ENCODE results near the gene PISD.
"Not testable (repeated sequence)": the region's sequence is repeated elsewhere in the genome, so short reads cannot be mapped to it uniquely, and the experiment has no call there.

The PISD gene

GRCh38 chr22:31661851-31662667, at the start of gene PISD:
Gene PISD (minus strand): TSS chr22:31662215. CDS start chr22:31662208, 7 bp downstream.
- peak; percentile 95 for DNase-seq (ENCODE audit: low read depth)

GRCh38 chr22:31711226-31711625, 49.2 kb upstream of the PISD start:
- peak; percentile 44 for DNase-seq (ENCODE audit: low read depth)

GRCh38 chr22:31707519-31707918, 45.5 kb upstream of the PISD start:
- DNase-seq (ENCODE audit: low read depth) = no peak

GRCh38 chr22:31695423-31695822, 33.4 kb upstream of the PISD start:
- DNase-seq (ENCODE audit: low read depth) = peak; percentile 49

- not testable (repeated sequence) for DNase-seq (ENCODE audit: low read depth)
Measured at GRCh38 chr22:31694046-31694445, 32.0 kb upstream of the PISD start.

- DNase-seq (ENCODE audit: low read depth) = peak; percentile 85
Measured at GRCh38 chr22:31692186-31692886, 30.3 kb upstream of the PISD start.

GRCh38 chr22:31691408-31691807, 29.4 kb upstream of the PISD start:
- DNase-seq (ENCODE audit: low read depth) = no peak

GRCh38 chr22:31683181-31684105, 21.4 kb upstream of the PISD start:
- peak; percentile 7 for DNase-seq (ENCODE audit: low read depth)

GRCh38 chr22:31682751-31683150, 20.7 kb upstream of the PISD start:
- no peak for DNase-seq (ENCODE audit: low read depth)

- DNase-seq (ENCODE audit: low read depth) = peak; percentile 46
Measured at GRCh38 chr22:31681349-31682345, 19.6 kb upstream of the PISD start.

- peak; percentile 80 for DNase-seq (ENCODE audit: low read depth)
Measured at GRCh38 chr22:31680861-31681341, 18.9 kb upstream of the PISD start.

- DNase-seq (ENCODE audit: low read depth) = no peak
Measured at GRCh38 chr22:31678748-31679147, 16.7 kb upstream of the PISD start.

- peak; percentile 97 for DNase-seq (ENCODE audit: low read depth)
Measured at GRCh38 chr22:31676700-31677099, 14.7 kb upstream of the PISD start.

- not testable (repeated sequence) for DNase-seq (ENCODE audit: low read depth)
Measured at GRCh38 chr22:31674219-31674618, 12.2 kb upstream of the PISD start.

GRCh38 chr22:31668849-31669248, 6.8 kb upstream of the PISD start:
- DNase-seq (ENCODE audit: low read depth) = not testable (repeated sequence)

GRCh38 chr22:31662668-31663037, 638 bp upstream of the PISD start:
- no peak for DNase-seq (ENCODE audit: low read depth)

GRCh38 chr22:31660860-31661341, 1.1 kb downstream of the PISD start:
- peak; percentile 85 for DNase-seq (ENCODE audit: low read depth)

GRCh38 chr22:31659246-31659645, 2.8 kb downstream of the PISD start:
- no peak for DNase-seq (ENCODE audit: low read depth)

- DNase-seq (ENCODE audit: low read depth) = no peak
Measured at GRCh38 chr22:31654408-31654807, 7.6 kb downstream of the PISD start.

GRCh38 chr22:31653944-31654343, 8.1 kb downstream of the PISD start:
- no peak for DNase-seq (ENCODE audit: low read depth)

Measured in iris pigment epithelial cell (primary cell).